Thymus (tissue), 14 donors: ENCODE data around the gene GOLGA6L6. TPM values are rescaled to one million over a fixed set of nuclear protein-coding genes. Genes with fewer than 3 reads are reported as not detected.
"Not testable (repeated sequence)": the region's sequence is repeated elsewhere in the genome, so short reads cannot be mapped to it uniquely, and the experiment has no call there.

ENCODE experiments used
- DNase-seq, 9 donors: peaks; one replicate each; pipeline ENCODE4 v3.0.0-alpha.2; 2013; ENCODE audit warnings: low spot score in 9 of 9, low read depth in 6 of 9, missing footprints in 1 of 9
- H3K27ac ChIP-seq, 2 donors: one replicate each; pipeline ENCODE4 v1.5.1; 2013; ENCODE audit warnings: control low read depth in 1 of 2, low read depth in 1 of 2, low read length in 1 of 2, mild to moderate bottlenecking in 1 of 2, moderate library complexity in 1 of 2
- H3K27me3 ChIP-seq, 2 donors: one replicate each; pipeline ENCODE4 v1.5.1; 2013; ENCODE audit warnings: low read length in 1 of 2; ENCODE audit not compliant: control insufficient read depth in 2 of 2, insufficient read depth in 1 of 2
- H3K36me3 ChIP-seq, 2 donors: one replicate each; pipeline ENCODE4 v1.5.1; 2013; ENCODE audit warnings: low read length in 1 of 2, mild to moderate bottlenecking in 1 of 2, moderate library complexity in 1 of 2; ENCODE audit not compliant: control insufficient read depth in 2 of 2, insufficient read depth in 2 of 2
- H3K4me1 ChIP-seq, 2 donors: one replicate each; pipeline ENCODE4 v1.5.1; 2013; ENCODE audit warnings: low read length in 2 of 2; ENCODE audit not compliant: control insufficient read depth in 2 of 2, insufficient read depth in 2 of 2
- H3K4me3 ChIP-seq, 2 donors: one replicate each; pipeline ENCODE4 v1.5.1; 2013; ENCODE audit warnings: low read length in 2 of 2, control low read depth in 1 of 2, mild to moderate bottlenecking in 1 of 2
- H3K9me3 ChIP-seq, 2 donors: one replicate each; pipeline ENCODE4 v1.5.1; 2013; ENCODE audit warnings: low read length in 1 of 2, mild to moderate bottlenecking in 1 of 2; ENCODE audit not compliant: control insufficient read depth in 2 of 2, insufficient read depth in 1 of 2
- WGBS: extraction: QIAGEN DNeasy Blood & Tissue Kit; methylation state at CpG from one replicate; pipeline ENCODE4 v1.1.7; 2013; 5-methylcytosine and 5-hydroxymethylcytosine counted together
- long read RNA-seq, 10 donors: transcript quantifications; one replicate each; lab custom pipeline, GENCODE V29; 2026
- polyA plus RNA-seq: library from polyadenylated mRNA; stranded (reverse); fragments of 200-250 nt; gene quantifications from one replicate; pipeline ENCODE4 v1.2.3, GENCODE V29; 2013
- total RNA-seq: library from RNA; stranded (reverse); fragments of 120-200 nt; gene quantifications from one replicate; pipeline ENCODE4 v1.2.4, GENCODE V29; 2013
- donor health status: healthy.

The GOLGA6L6 gene, protein sequence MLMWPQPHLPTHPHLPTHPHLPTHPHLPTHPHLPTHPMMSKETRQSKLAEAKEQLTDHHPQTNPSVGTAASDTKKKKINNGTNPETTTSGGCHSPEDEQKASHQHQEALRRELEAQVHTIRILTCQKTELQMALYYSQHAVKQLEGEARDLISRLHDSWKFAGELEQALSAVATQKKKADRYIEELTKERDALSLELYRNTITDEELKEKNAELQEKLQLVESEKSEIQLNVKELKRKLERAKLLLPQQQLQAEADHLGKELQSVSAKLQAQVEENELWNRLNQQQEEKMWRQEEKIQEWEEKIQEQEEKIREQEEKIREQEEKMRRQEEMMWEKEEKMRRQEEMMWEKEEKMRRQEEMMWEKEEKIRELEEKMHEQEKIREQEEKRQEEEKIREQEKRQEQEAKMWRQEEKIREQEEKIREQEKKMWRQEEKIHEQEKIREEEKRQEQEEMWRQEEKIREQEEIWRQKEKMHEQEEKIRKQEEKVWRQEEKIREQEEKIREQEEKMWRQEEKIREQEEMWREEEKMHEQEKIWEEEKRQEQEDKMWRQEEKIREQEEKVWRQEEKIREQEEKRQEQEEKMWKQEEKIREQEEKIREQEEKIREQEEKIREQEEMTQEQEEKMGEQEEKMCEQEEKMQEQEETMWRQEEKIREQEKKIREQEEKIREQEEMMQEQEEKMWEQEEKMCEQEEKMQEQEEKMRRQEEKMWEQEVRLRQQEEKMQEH
- total RNA-seq (not detected), polyA plus RNA-seq (0.07 TPM)
- long read RNA-seq, donor 1 = 0 reads
- long read RNA-seq, donor 2 = 0 reads
- long read RNA-seq, donor 3 = 0 reads
- long read RNA-seq, donor 4 = 0 reads
- long read RNA-seq, donor 5 = 0 reads
- long read RNA-seq, donor 6 = 0 reads
- long read RNA-seq, donor 7 = 0 reads
- long read RNA-seq, donor 8 = 0 reads
- long read RNA-seq, donor 9 = 0 reads
- long read RNA-seq, donor 10 = 0 reads

DNA sequence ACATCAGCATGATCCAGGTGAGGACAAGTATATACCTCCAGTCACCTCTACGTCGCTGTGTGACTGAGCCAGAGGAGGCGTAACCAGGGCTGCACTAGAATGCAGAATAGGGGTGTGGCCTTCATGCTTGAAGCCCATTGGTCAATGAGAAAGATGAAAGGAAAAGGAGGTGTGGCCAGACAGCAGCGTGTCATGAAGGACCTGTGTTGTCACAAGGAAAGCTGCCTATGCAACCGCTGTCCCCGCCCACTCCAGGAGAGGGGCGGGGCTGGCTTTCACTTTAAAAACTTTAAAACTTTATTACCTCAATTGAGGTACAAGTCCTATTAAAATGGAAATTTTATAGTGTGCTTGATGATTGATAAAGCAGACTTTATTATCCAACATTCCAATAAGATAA, at the start of gene GOLGA6L6:
Gene GOLGA6L6 (minus strand): TSS at position 101 of the 400 bp plus-strand sequence. CDS start 91 bp downstream, at position 10.
- H3K4me1 ChIP-seq, H3K27ac ChIP-seq, H3K36me3 ChIP-seq, H3K27me3 ChIP-seq, H3K4me3 ChIP-seq, DNase-seq, H3K9me3 ChIP-seq: not testable (repeated sequence)
- 88% methylated on average over 4 of the region's 7 CpGs for WGBS

DNA sequence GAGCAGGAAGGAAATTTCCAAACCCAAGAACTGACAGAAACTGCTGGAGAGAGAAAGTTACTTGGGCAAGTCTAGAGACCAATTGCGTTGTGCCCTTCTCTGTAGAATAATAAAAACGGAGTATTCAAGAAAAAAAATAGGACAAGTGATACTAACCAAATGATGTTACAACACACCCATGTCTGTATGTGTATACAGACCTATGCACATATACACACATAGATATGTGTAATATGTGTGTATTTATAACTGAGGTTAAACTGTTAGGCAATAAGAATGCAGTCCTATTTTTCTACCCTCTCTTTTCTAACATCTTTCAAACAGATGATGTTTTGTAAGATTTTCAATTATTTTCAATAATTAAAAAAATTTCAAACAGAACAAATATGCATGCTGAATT, 48.5 kb upstream of the GOLGA6L6 start:
- DNase-seq, H3K4me1 ChIP-seq, H3K27ac ChIP-seq, H3K36me3 ChIP-seq, H3K27me3 ChIP-seq, H3K4me3 ChIP-seq, H3K9me3 ChIP-seq: not testable (repeated sequence)
- no CpG with 5 or more reads among the region's 2 CpGs for WGBS

DNA sequence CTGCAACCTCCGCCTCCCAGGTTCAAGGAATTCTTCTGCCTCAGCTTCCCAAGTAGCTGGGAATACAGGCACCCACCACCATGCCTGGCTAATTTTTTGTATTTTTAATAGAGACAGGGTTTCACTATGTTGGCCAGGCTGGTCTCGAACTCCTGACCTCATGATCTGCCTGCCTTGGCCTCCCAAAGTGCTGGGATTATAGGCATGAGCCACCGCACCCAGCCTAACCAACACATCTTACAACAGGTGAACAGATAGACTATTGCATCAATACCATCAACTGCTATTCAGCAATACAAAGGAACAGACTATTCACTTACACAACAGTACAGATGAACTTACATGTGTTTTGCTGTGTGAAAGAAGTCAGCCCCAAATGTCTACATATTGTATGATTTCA, 45.2 kb upstream of the GOLGA6L6 start:
- H3K4me1 ChIP-seq, H3K9me3 ChIP-seq, H3K4me3 ChIP-seq, H3K27ac ChIP-seq, DNase-seq, H3K36me3 ChIP-seq, H3K27me3 ChIP-seq: not testable (repeated sequence)
- WGBS = 86% methylated on average over 2 of the region's 3 CpGs

DNA sequence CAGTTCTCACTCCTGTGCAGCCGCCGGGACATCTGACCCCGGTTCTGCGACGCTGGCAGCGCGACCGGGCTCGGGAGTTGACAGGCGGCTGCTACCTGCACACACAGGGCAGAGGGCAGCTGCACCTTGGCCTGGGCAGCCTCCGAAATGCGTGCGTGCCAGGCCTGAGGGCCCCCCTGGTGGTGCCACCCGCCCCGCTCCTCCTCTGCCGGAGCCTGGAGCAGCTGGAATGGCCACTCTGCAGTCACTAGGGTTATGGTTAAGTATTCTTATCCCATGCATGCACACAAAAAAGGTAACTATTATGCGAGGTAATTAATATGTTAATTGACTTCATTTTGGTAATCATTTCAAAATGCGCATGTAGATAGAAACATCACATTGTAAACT, 41.1 kb upstream of the GOLGA6L6 start:
- not testable (repeated sequence) for H3K4me1 ChIP-seq, H3K9me3 ChIP-seq, H3K36me3 ChIP-seq, H3K4me3 ChIP-seq, DNase-seq, H3K27ac ChIP-seq, H3K27me3 ChIP-seq
- 81% methylated on average over 7 of the region's 18 CpGs for WGBS

DNA sequence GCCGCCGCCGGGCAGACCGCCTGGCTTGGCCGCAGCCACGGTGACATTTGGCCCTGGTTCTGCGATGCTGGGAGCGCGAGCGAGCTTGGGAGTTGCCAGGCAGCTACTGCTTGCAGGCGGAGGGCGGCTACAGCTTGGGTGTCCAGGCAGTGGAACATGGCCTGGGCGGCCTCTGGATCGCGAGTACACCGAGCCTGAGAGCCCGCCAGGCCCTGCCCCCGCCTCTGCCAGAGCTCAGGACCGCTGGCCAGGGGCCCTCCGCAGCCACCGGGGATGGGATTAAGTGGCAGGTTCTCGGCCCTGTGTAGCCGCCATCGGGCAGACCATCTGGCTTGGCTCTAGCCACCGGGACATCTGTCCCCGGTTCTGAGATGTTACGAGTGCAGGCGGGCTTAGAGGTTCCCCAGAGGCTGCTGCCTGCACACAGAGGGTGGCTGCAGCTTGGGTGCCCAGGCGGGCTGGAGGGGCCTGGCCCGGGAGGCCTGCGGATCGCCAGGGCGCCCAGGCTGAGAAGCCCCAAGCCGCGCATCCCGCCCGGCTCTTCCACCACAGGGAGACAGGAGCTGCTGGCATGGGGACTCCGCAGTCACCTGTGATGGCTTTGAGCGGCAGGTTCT, 40.6 kb upstream of the GOLGA6L6 start:
- H3K9me3 ChIP-seq, H3K4me3 ChIP-seq, H3K27ac ChIP-seq, H3K36me3 ChIP-seq, H3K4me1 ChIP-seq, H3K27me3 ChIP-seq, DNase-seq: not testable (repeated sequence)
- 87% methylated on average over 10 of the region's 39 CpGs for WGBS

DNA sequence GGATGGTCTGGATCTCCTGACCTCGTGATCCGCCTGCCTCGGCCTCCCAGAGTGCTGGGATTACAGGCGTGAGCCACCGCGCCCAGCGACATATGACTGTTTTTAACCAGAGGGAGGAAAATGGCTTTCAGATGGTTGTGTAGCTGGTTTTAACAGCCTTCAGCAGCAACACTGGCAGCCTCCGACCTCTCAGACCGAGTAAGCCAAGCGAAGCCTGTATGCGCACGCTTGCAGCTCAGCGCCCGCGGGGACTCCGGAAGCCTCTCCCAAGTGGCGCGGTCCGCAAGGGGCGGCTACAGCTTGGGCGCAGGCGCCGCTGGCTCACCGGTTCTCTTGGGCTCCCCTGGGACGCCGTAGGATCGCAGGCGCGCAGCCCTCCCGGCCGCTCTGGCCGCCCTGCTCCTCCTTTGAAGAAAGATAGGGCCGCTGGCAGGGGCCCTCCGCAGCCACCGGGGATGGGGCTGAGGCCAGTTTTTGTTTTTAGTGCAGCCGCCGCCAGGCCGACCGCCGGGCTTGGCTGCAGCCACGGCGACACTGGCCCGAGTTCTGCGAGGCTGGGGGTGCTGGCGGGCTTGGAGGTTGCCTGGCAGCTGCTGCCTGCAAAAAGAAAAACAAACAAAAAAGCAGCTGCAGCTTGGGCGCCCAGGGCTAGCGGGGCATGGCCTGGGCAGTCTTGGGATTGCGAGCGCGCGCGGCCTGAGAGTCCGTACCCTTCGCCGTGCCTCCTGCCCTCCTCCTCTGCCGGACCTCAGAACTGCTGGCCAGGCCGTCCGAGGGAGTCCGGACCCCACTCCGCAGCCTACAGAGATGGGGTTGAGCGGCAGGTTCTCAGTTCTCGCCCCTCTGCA, 39.9 kb upstream of the GOLGA6L6 start:
- H3K27me3 ChIP-seq, H3K27ac ChIP-seq, DNase-seq, H3K4me1 ChIP-seq, H3K36me3 ChIP-seq, H3K4me3 ChIP-seq, H3K9me3 ChIP-seq: not testable (repeated sequence)
- 86% methylated on average over 13 of the region's 62 CpGs for WGBS

- DNase-seq, H3K27ac ChIP-seq, H3K36me3 ChIP-seq, H3K27me3 ChIP-seq, H3K4me1 ChIP-seq, H3K9me3 ChIP-seq, H3K4me3 ChIP-seq: not testable (repeated sequence)
- WGBS = 92% methylated on average over 11 of the region's 14 CpGs
Measured at GRCh38 chr15:20579662-20580061, 38.1 kb upstream of the GOLGA6L6 start.

DNA sequence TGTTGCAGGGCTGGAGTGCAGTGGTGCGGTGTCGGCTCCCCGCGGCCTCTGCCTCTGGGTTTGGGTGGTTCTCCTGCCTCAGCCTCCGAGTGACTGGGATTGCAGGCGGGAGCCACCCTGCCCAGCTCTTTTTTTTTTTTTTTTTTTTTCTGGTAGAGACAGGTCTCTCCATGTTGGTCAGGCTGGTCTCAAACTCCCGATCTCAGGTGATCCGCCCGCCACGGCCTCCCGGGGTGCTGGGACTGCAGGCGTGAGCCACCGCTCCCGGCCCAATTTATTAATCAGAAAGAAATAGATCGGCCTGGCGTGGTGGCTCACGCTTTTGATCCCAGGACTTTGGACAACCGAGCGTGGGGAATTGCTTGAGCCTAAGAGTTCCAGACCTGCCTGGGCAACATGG, 9.7 kb upstream of the GOLGA6L6 start:
- H3K27ac ChIP-seq, H3K9me3 ChIP-seq, H3K4me3 ChIP-seq, H3K27me3 ChIP-seq, H3K4me1 ChIP-seq, DNase-seq, H3K36me3 ChIP-seq: not testable (repeated sequence)
- 97% methylated on average over 5 of the region's 19 CpGs for WGBS
